GM23248 (cell line): Measurements from ENCODE around the gene GPR135.

ENCODE experiments used
- EZH2 ChIP-seq: fragments of 200-600 bp; sonication (generic); IDR thresholded peaks from 2 replicates; pipeline ENCODE4 v1.6.1; 2018; ENCODE audit warnings: antibody characterized with exemption, mild to moderate bottlenecking; ENCODE audit not compliant: insufficient read depth, poor library complexity, severe bottlenecking
- EZH2phosphoT487 ChIP-seq: fragments of 200-600 bp; sonication (generic); IDR thresholded peaks from 2 replicates; pipeline ENCODE4 v1.6.1; 2018; ENCODE audit warnings: antibody characterized with exemption, moderate library complexity, mild to moderate bottlenecking, low read depth; ENCODE audit not compliant: insufficient read depth

DNA sequence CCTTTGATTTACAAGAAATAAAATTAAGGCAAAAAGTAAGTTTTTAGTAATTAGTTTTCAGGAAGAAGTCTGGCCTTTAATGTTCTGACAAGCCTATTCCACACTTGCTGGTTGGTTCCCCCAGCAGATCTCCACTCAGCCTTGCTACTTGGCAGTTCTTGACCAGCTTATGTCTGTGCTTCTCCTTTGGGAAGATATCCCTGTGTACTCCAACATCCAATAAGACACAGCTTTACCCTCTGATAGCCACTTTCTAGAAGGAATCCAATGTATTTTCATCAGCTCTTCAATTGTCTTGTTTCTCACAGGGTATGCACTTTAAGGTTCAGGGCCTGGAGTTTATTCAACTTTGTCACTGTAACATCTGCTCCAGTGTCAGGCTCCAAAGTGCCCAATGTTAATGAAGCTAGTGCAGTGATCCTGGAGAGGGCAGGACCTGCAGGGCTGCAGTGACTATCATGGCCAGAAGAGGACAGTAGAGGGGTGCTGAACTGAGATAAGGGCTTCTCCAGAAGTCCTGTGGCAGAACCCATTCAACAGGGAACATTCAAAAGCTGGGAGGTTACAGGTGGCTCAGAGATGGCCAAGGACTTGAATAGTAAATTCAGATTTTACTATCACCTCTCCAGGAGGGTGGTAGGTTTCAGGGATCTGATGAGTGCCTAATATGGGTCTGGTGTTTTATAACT, 42.0 kb upstream of the GPR135 start:
- TF ChIP-seq EZH2 (no peak), EZH2phosphoT487 (no peak)
